Measurements from ENCODE around the gene SP110.

The SP110 gene

DNA sequence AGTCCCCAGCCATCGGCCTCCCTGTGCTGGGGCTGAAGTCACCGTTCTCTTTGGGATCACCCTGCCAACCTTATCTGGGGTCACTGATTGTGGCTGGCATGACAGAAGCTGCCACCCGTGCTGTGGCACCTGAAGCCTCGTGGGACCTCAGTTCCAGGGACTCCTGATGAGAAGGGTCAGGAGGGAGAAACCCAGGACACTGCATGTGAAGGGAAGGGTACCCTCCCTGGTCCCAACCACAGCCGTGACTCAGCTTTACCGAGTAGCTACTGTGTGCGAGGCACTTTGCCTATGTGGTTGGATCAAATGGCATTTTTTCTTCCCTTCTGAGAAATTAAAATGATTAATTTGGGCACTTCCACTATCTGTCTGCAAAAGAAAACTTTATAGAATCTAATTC is 64.4 kb downstream of the SP110 start:
- TF ChIP-seq CTCF (IDR thresholded peaks at IDR 0.05; ENCODE audit: low read depth, low read length, missing control alignments) = no peak
- in situ Hi-C loops (cut with HindIII; ENCODE audit: low sequenced_read_pairs) = no loop called here
- DNase-seq (ENCODE audit: low read depth) = no peak
- no peak overlapping the region for H3K4me3 ChIP-seq (ENCODE audit: low read depth, low read length)

DNA sequence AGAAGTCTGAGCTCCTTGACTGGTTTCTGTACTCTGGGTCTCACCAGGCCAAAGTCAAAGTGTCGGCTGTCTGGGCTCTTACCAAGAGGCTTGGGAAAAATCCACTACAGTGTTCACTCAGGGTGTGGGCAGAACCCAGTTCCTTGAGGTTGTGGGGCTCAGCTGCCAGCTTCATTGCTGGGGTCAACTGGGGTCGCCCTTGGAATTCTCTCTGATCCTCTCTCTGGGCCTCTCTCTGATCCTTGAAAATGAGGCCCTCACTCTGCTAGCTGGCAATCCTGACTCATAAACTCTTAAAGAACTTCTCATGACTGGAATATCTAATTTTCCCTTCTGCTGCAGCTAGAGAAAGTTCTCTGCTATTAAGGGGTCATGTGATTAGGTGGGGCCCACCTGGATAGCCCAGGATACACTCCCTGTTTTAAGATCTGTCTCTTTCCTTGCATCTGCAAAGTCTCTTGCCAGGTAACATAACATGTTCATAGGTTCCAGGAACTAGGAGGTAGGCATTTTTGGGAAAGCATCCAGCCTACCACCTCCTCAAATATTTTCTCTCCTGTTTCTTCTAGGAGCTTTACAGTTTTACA is 66.3 kb downstream of the SP110 start:
- in situ Hi-C loops (cut with HindIII; ENCODE audit: low sequenced_read_pairs) = no loop called here
- TF ChIP-seq CTCF (IDR thresholded peaks at IDR 0.05; ENCODE audit: low read depth, low read length, missing control alignments) = no peak
- no peak overlapping the region for H3K4me3 ChIP-seq (ENCODE audit: low read depth, low read length)
- no peak for DNase-seq (ENCODE audit: low read depth)

GRCh38 chr2:230152334-230152733 is 67.5 kb downstream of the SP110 start:
- in situ Hi-C loops (cut with HindIII; ENCODE audit: low sequenced_read_pairs) = no loop called here
- no peak for TF ChIP-seq CTCF (IDR thresholded peaks at IDR 0.05; ENCODE audit: low read depth, low read length, missing control alignments)
- H3K4me3 ChIP-seq (ENCODE audit: low read depth, low read length) = no peak overlapping the region
- DNase-seq (ENCODE audit: low read depth) = no peak

DNA sequence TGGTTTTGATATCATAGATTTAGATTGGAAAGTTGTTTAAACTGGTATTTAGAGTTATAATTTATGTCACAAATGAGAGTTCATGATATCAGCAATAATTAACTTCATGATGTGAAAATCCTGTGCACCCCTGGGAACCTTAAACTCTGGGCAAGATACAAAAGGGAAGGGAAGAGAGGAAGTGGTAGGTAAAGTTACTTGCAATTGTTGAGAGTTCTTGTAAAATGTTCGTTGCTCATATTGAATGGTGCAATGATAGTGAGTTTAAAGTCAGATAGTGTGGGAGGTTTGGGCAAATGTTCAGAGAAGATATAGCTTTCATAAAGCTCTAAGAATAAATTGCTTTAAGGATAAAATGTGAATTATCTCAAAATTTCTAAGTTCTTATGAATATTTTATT is 75.4 kb downstream of the SP110 start:
- no peak overlapping the region for H3K4me3 ChIP-seq (ENCODE audit: low read depth, low read length)
- TF ChIP-seq CTCF (IDR thresholded peaks at IDR 0.05; ENCODE audit: low read depth, low read length, missing control alignments) = no peak
- in situ Hi-C loops (cut with HindIII; ENCODE audit: low sequenced_read_pairs) = no loop called here
- no peak for DNase-seq (ENCODE audit: low read depth)

- DNase-seq (ENCODE audit: low read depth) = no peak
- H3K4me3 ChIP-seq (ENCODE audit: low read depth, low read length) = no peak overlapping the region
- in situ Hi-C loops (cut with HindIII; ENCODE audit: low sequenced_read_pairs) = no loop called here
- TF ChIP-seq CTCF (IDR thresholded peaks at IDR 0.05; ENCODE audit: low read depth, low read length, missing control alignments) = no peak
Measured at GRCh38 chr2:230140667-230141066, 79.1 kb downstream of the SP110 start.

DNA sequence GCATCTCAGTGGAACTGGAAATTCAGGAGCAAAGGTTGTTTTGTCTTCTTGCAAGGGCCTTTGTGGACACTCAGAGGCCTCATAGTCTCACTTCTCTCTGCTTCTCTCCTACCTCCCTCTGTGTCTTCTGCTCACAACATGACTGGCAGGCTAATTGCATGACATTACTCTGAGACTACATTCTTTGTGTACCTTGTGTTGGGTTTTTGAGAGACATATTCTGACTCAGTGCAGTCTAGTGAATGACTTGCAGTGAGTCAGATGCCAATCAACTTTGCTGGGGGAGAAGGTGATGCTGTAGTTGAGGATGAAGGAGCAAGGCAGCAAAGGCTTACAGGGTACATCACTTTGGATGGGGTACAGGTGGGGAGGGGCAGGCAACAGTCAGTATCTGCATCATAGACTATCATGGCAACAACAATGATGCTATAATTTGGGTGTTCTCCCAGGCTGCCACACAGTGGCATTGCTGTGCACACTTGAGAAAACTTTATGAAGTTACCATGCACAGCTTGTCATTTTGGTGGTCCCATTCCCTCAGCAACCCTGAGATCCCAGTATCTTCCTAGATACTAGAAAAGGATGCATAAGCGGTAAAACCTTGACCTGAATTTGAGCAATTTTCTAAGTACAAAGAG is 81.8 kb downstream of the SP110 start:
- TF ChIP-seq CTCF (IDR thresholded peaks at IDR 0.05; ENCODE audit: low read depth, low read length, missing control alignments) = no peak

More for the DNA sequence above, 81.8 kb downstream of the SP110 start:
- in situ Hi-C loops (cut with HindIII; ENCODE audit: low sequenced_read_pairs) = no loop called here
- no peak overlapping the region for H3K4me3 ChIP-seq (ENCODE audit: low read depth, low read length)
- no peak for DNase-seq (ENCODE audit: low read depth)

Data from astrocyte of the cerebellum (primary cell).